Neural crest cell (in vitro differentiated cells): ENCODE measurements around the gene TNS3. TPM values are rescaled to one million over a fixed set of nuclear protein-coding genes. Genes with fewer than 3 reads are reported as not detected.

Experiments used
- DNase-seq: peaks from one replicate; pipeline ENCODE4 v3.0.0; 2021; ENCODE audit warnings: low read depth, mixed read lengths, low spot score
- H3K27ac Mint-ChIP-seq: one replicate; pipeline ENCODE4 v1.8.0; 2021; ENCODE audit warnings: mild to moderate bottlenecking, mixed read lengths; ENCODE audit not compliant: unreplicated experiment
- H3K27me3 Mint-ChIP-seq: 2 replicates; pipeline ENCODE4 v1.8.0; 2021; ENCODE audit warnings: low read depth, mild to moderate bottlenecking, mixed read lengths
- H3K36me3 Mint-ChIP-seq: 2 replicates; pipeline ENCODE4 v1.8.0; 2021; ENCODE audit warnings: low read depth, mild to moderate bottlenecking, mixed read lengths
- H3K4me1 Mint-ChIP-seq: 2 replicates; pipeline ENCODE4 v1.8.0; 2021; ENCODE audit warnings: mixed read lengths
- H3K4me3 Mint-ChIP-seq: one replicate; pipeline ENCODE4 v1.8.0; 2021; ENCODE audit warnings: mild to moderate bottlenecking, mixed read lengths
- H3K9me3 Mint-ChIP-seq: 2 replicates; pipeline ENCODE4 v1.8.0; 2021; ENCODE audit warnings: mixed read lengths
- CTCF ChIP-seq: fragments of 200-600 bp; sonication (generic); conservative IDR thresholded peaks from 2 replicates; pipeline ENCODE4 v1.5.0; 2021; ENCODE audit warnings: antibody characterized with exemption, mild to moderate bottlenecking
- total RNA-seq: library from RNA; stranded (reverse); gene quantifications from 2 replicates; pipeline ENCODE4 v1.2.1, GENCODE V29; 2021

TNS3 gene
- total RNA-seq, 1 donor from 2014 or later: 26.4 TPM

- Mint-ChIP-seq H3K9me3 (no peaks in the 10 kb centered on the region), H3K4me3 (no peak overlapping the region), H3K27ac (no peak overlapping the region), H3K4me1 (peaks cover 35% of the 10 kb centered on the region), H3K36me3 (no peaks in the 10 kb centered on the region), H3K27me3 (peaks cover 3% of the 10 kb centered on the region)
- no peak for TF ChIP-seq CTCF
- DNase-seq: no peak
These were observed 198.0 kb downstream of the TNS3 start for GRCh38 chr7:47383696-47384445.

GRCh38 chr7:47383072-47383471, 198.8 kb downstream of the TNS3 start:
- Mint-ChIP-seq H3K4me1 (peaks cover 35% of the 10 kb centered on the region), H3K9me3 (no peaks in the 10 kb centered on the region), H3K36me3 (no peaks in the 10 kb centered on the region), H3K4me3 (no peak overlapping the region), H3K27ac (no peak overlapping the region), H3K27me3 (peaks cover 3% of the 10 kb centered on the region)
- no peak for TF ChIP-seq CTCF
- no peak for DNase-seq

- no peak for DNase-seq
- H3K4me1 Mint-ChIP-seq: peaks cover 35% of the 10 kb centered on the region
- H3K36me3 Mint-ChIP-seq: no peaks in the 10 kb centered on the region
- H3K9me3 Mint-ChIP-seq: no peaks in the 10 kb centered on the region
- TF ChIP-seq CTCF: no peak
- H3K4me3 Mint-ChIP-seq: no peak overlapping the region
- no peak overlapping the region for H3K27ac Mint-ChIP-seq
- H3K27me3 Mint-ChIP-seq: peaks cover 3% of the 10 kb centered on the region
These were observed 199.7 kb downstream of the TNS3 start for GRCh38 chr7:47382200-47382599.

GRCh38 chr7:47381134-47381495, 200.8 kb downstream of the TNS3 start:
- no peak for TF ChIP-seq CTCF

GRCh38 chr7:47380325-47381133, 201.4 kb downstream of the TNS3 start:
- Mint-ChIP-seq H3K4me3 (no peak overlapping the region), H3K27me3 (peaks cover 3% of the 10 kb centered on the region), H3K36me3 (no peaks in the 10 kb centered on the region), H3K9me3 (no peaks in the 10 kb centered on the region), H3K4me1 (peaks cover 35% of the 10 kb centered on the region), H3K27ac (no peak overlapping the region)
- DNase-seq: no peak
- no peak for TF ChIP-seq CTCF

More at GRCh38 chr7:47381134-47381495, 200.8 kb downstream of the TNS3 start:
- Mint-ChIP-seq H3K4me1 (peaks cover 35% of the 10 kb centered on the region), H3K27me3 (peaks cover 3% of the 10 kb centered on the region), H3K4me3 (no peak overlapping the region), H3K27ac (peak overlapping the region; percentile 93), H3K36me3 (no peaks in the 10 kb centered on the region), H3K9me3 (no peaks in the 10 kb centered on the region)
- no peak for DNase-seq
